Stomach smooth muscle (tissue), 2 donors: ENCODE measurements around the gene LAMA5.

ENCODE experiments used
- H3K27ac ChIP-seq: one replicate; pipeline ENCODE4 v1.7.0; 2013; ENCODE audit warnings: mild to moderate bottlenecking, low read length, inconsistent platforms
- H3K27me3 ChIP-seq, 2 donors: one replicate each; pipeline ENCODE4 v1.7.0; 2013; ENCODE audit warnings: low read length in 2 of 2; ENCODE audit not compliant: insufficient read depth in 2 of 2, control insufficient read depth in 1 of 2
- H3K36me3 ChIP-seq, 2 donors: one replicate each; pipeline ENCODE4 v1.7.0; 2013; ENCODE audit warnings: low read length in 2 of 2; ENCODE audit not compliant: control insufficient read depth in 2 of 2, insufficient read depth in 2 of 2
- H3K4me1 ChIP-seq: one replicate; pipeline ENCODE4 v1.7.0; 2013; ENCODE audit warnings: low read length; ENCODE audit not compliant: control insufficient read depth, insufficient read depth
- H3K4me3 ChIP-seq, 2 donors: one replicate each; pipeline ENCODE4 v1.7.0; 2013; ENCODE audit warnings: low read length in 2 of 2
- H3K9ac ChIP-seq, 2 donors: one replicate each; pipeline ENCODE4 v1.7.0; 2013; ENCODE audit warnings: low read length in 2 of 2, mild to moderate bottlenecking in 1 of 2
- H3K9me3 ChIP-seq, 2 donors: one replicate each; pipeline ENCODE4 v1.7.0; 2013; ENCODE audit warnings: low read length in 2 of 2; ENCODE audit not compliant: control insufficient read depth in 2 of 2
- donor health status: healthy.
- donor health status: Pancreatic carcinoma.

Gene LAMA5

DNA sequence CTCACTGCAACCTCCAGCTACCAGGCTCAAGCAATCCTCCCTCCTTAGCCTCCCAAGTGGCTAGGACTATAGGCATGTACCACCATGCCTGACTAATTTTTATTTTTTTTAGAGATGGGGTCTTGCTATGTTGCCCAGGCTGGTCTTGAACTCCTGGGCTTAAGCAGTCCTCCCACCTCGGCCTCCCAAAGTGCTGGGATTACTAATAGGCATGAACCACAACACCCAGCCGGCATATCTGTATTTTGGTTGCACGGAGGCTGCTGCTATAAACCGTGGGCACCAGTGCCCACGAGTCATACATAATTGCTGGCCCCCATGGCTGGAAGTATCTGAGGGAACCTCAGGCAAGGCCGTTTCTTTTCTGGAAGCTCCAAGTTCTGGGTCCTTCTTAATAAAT is 82.7 kb downstream of the LAMA5 start:
- no peak overlapping the region for H3K9ac ChIP-seq
- no peaks in the 10 kb centered on the region for H3K27me3 ChIP-seq
- H3K4me1 ChIP-seq = no peaks in the 10 kb centered on the region
- H3K27ac ChIP-seq = no peak overlapping the region
- no peak overlapping the region for H3K4me3 ChIP-seq
- H3K36me3 ChIP-seq = peaks cover 44 to 57% of the 10 kb centered on the region in 2 donors
- no peaks in the 10 kb centered on the region for H3K9me3 ChIP-seq

DNA sequence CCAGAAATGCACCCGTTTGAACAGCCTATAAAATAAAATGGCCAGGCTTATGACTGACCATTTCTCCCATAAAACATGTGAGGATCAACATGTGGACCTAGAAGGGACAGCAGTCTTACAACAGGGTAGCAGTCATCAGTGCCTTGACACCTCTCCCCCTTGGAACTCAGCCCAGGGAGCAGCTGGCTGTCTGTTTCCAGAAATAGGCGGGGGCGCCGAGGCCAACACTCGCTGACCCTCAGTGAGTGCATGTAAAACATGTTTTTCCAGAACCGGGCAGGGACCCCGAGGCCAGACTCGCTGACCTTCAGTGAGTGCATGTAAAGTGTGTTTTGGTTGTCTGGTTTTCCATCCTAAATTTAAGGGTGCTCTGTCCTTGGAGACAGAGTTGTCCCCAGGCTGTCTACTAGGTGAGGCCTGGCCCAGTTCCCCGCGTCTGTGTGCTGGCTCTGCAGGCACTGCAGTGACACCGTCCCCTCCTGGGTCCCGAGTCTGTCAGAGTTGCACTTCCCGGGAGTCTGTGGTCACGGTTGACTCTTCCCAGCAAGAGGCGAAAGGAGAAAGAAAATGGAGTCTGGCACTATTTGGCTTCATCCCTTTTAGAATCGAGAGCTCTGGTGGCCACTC is 84.1 kb downstream of the LAMA5 start:
- Histone ChIP-seq H3K27ac (no peak overlapping the region), H3K36me3 (peaks cover 49 to 57% of the 10 kb centered on the region in 2 donors), H3K9me3 (no peaks in the 10 kb centered on the region), H3K27me3 (no peaks in the 10 kb centered on the region), H3K9ac (no peak overlapping the region), H3K4me1 (no peaks in the 10 kb centered on the region), H3K4me3 (no peak overlapping the region)

DNA sequence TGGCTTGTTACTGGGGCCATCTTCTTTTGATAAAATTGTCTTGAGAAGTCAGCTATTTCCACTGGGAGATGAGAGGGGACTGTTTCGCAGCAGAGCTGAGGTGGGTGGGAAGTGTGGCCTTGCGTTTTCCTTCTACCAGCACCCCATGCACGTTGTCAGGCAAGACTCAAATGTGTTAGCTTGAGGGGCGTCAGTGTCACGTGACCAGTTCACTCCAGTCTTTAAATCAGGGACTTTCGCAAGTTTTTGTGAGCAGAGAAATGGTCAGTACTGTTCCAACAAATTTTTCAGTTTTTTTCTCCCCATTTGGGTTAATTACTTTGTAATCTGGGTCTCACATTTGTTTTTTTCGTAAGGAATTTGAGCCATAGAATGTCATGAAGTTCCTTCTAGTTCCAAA is 85.0 kb downstream of the LAMA5 start:
- Histone ChIP-seq H3K9me3 (no peaks in the 10 kb centered on the region), H3K4me3 (no peak overlapping the region), H3K36me3 (peaks cover 49 to 60% of the 10 kb centered on the region in 2 donors), H3K9ac (no peak overlapping the region), H3K4me1 (no peaks in the 10 kb centered on the region), H3K27me3 (no peaks in the 10 kb centered on the region), H3K27ac (no peak overlapping the region)

DNA sequence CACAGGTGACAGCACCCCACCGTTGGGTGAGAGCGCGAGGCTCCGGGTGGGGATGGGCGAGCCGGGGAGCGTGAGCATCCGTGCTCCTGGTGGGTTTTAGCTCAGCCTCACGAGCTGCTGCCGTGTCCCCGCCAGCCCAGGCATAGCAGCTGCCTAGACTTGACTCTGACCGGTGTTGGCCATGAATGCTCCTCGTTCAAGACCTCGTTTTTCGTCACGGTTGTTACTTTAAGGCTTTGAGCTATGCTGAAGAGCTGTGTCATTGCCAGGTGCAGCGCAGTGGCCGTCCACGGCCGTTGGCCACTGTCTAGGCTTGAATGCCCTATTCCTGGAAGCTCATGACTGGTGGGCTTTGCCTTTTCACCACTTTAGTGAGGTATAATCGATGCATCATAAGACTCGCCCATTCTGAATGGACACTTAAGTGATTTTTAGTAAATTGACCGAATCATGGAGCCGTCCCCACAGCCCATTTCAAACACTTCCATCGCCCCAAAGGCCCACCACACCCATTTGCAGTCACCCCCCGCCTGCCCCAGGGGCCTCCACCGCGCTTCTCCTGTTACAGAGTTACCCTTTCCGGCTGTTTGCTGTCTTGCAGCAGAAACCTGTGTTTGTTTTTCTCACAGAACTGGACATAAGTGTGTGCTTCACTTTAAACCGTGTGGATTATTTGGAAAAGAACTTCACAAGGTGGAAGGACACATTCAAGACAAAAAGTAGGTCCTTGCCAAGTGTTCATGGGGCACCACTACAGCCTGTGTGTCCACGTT is 85.8 kb downstream of the LAMA5 start:
- H3K27me3 ChIP-seq = no peaks in the 10 kb centered on the region
- no peaks in the 10 kb centered on the region for H3K4me1 ChIP-seq
- no peak overlapping the region for H3K27ac ChIP-seq
- peaks cover 49 to 54% of the 10 kb centered on the region in 2 donors for H3K36me3 ChIP-seq
- H3K9ac ChIP-seq = no peak overlapping the region
- H3K4me3 ChIP-seq = no peak overlapping the region
- no peaks in the 10 kb centered on the region for H3K9me3 ChIP-seq

DNA sequence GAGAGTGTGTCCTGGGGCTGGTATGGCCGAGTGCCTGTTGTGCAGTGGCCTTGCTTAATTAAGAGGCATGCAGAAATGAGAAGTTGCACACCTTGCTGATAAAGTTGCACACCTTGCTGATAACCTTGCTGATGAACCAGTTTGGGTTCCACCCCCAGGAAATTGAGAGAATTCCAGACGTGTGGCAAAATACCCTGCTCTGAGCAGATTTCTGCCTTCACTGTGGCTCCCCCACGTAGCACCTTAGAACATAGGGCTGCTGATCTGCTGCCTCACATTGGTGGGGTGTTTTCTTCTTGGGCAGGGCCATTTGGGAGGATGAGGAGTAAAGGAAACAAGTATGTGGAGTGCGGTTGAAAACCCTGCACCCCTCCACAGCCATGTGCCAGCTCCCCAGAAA is 86.8 kb downstream of the LAMA5 start:
- Histone ChIP-seq H3K36me3 (peaks cover 48 to 50% of the 10 kb centered on the region in 2 donors), H3K9me3 (no peaks in the 10 kb centered on the region), H3K9ac (no peak overlapping the region), H3K27me3 (no peaks in the 10 kb centered on the region), H3K4me1 (no peaks in the 10 kb centered on the region), H3K27ac (no peak overlapping the region), H3K4me3 (no peak overlapping the region)

DNA sequence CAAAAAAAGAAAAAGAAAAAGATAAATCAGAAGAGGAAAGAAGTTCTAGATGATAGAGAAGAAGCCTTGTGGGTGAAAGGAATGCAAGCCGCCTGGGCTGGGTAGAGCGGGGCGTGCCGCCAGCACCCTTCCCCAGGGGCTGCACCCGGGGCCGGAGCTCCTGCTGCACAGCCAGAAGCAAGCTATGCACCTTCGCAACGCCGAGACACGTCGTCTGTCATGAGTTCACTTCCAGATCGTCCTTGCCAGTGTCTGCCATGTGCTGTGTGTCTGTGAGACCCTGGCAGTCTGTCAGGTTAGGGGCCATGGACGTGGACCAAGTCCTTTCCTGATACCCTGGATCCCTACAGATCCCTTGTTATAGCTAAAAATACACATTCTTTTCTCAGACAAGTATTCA is 89.9 kb downstream of the LAMA5 start:
- Histone ChIP-seq H3K9me3 (no peaks in the 10 kb centered on the region), H3K4me3 (no peak overlapping the region), H3K9ac (no peak overlapping the region), H3K4me1 (no peaks in the 10 kb centered on the region), H3K27me3 (no peaks in the 10 kb centered on the region), H3K36me3 (peaks cover 51 to 55% of the 10 kb centered on the region in 2 donors), H3K27ac (no peak overlapping the region)

DNA sequence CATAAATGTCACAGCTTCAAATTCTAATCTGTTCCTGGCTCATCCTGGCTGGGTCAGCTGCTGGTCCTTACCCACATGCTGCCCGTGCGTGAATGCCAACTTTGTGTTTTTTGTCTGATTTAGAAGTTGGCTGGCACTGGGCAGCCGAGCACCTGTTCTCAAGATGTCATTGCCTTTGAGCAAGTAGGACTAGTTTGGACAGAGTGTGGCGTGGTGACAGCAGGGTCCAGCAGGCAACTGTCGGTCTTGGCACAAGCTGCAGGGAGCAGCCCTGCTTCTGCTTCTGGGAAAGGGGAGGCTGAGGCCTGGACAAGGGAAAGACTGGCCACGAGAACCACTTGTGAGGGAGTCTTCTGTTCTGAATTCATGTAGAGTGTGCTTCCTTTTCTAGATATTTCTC is 90.7 kb downstream of the LAMA5 start:
- no peak overlapping the region for H3K9ac ChIP-seq
- no peak overlapping the region for H3K4me3 ChIP-seq
- no peaks in the 10 kb centered on the region for H3K9me3 ChIP-seq
- H3K36me3 ChIP-seq = peaks cover 47 to 53% of the 10 kb centered on the region in 2 donors
- no peak overlapping the region for H3K27ac ChIP-seq
- H3K4me1 ChIP-seq = no peaks in the 10 kb centered on the region
- H3K27me3 ChIP-seq = no peaks in the 10 kb centered on the region

DNA sequence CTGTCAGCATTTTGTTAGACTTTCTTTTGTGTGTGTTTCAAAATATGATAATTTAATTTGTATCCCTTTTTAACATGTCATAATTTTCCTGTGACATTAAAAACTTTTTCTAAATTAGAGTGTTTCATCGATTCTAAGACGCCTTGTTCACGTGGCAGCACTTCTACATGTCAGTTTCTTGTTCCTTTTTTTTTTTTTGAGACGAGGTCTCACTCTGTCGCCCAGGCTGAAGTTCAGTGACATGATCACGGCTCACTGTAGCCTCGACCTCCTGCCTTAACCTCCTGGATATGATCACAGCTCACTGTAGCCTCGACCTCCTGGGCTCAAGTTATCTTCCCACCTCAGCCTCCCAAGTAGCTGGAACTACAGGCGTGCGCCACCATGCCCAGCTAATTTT is 91.9 kb downstream of the LAMA5 start:
- Histone ChIP-seq H3K4me3 (no peak overlapping the region), H3K9me3 (no peaks in the 10 kb centered on the region), H3K27ac (no peak overlapping the region), H3K9ac (no peak overlapping the region), H3K4me1 (no peaks in the 10 kb centered on the region), H3K36me3 (peaks cover 37 to 43% of the 10 kb centered on the region in 2 donors), H3K27me3 (no peaks in the 10 kb centered on the region)

DNA sequence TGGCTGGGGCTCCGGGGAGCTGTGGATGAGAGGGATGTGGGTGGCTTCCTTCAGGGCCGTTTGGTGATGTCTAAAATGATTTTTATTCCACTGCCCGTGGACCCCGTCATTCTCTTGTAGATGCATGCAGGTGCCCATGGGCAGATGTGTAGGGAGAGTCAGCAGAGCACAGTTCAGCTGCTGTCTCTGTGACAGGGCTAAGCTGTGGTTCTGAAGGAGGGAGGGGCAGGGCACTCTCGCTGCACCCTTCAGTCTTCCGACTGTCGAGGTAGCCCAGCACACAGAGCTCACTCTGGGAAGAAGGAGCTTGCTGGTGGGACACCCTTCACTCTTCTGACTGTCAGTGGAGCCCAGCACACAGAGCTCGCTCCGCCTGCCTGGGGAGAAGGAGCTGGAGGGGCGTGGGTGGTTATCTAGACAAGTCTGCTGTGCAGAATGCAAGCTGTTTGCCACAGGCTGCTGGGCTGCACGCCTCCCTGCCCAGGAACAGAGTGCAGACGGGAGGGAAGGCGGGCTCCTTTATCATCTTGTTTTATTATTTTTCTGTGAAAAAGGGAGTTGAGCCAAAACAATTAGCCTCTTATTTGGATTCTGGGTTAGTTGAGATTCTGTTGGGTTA is 92.7 kb downstream of the LAMA5 start:
- no peak overlapping the region for H3K9ac ChIP-seq
- H3K9me3 ChIP-seq = no peaks in the 10 kb centered on the region
- H3K4me1 ChIP-seq = no peaks in the 10 kb centered on the region
- H3K27ac ChIP-seq = no peak overlapping the region
- H3K27me3 ChIP-seq = no peaks in the 10 kb centered on the region
- H3K36me3 ChIP-seq = peaks cover 30 to 35% of the 10 kb centered on the region in 2 donors
- no peak overlapping the region for H3K4me3 ChIP-seq

DNA sequence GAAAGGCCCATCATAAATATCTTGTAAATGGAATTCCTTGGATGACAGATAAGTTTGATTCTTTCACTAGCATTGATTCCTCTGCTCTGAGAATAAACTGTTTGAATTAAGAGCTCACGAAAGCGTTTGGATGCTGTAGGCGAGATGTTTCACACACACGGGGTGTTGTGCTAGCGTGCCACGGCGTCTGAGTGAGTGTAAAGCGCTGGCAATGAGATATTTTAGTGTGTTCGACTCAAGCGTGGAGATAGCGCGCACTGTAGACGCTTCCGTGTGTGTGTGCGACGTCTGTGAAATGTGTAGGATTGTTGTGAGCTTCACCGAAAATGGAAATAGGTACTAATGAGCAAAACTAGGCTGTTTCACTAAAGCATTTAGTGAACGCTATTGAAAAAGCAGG is 93.7 kb downstream of the LAMA5 start:
- Histone ChIP-seq H3K27ac (no peak overlapping the region), H3K9ac (no peak overlapping the region), H3K27me3 (no peaks in the 10 kb centered on the region), H3K4me1 (no peaks in the 10 kb centered on the region), H3K4me3 (no peak overlapping the region), H3K36me3 (peaks cover 25 to 31% of the 10 kb centered on the region in 2 donors), H3K9me3 (no peaks in the 10 kb centered on the region)

DNA sequence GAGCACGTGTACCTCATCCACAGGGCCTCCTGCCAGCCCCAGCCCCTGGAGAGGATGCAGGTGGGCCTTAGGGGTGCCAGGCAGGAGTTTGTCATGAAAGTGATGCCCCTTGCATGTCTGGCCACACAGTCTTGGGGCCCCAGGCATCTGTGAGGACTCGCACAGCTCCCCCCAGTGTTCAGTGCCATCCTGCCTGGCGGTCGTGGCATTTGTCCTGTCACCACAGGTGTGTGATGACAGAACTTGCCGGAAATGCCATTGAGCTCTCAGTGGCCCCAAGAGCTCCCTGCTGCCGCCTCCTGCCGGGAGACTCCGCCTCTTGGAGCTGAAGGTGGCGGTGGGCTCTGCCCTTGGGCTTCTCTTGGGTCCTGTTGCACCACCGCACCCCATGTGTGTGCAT is 94.9 kb downstream of the LAMA5 start:
- Histone ChIP-seq H3K27ac (no peak overlapping the region), H3K36me3 (peaks cover 25 to 30% of the 10 kb centered on the region in 2 donors)

More for the DNA sequence above, 94.9 kb downstream of the LAMA5 start:
- no peaks in the 10 kb centered on the region for H3K4me1 ChIP-seq
- H3K9me3 ChIP-seq = no peaks in the 10 kb centered on the region
- H3K9ac ChIP-seq = no peak overlapping the region
- no peak overlapping the region for H3K4me3 ChIP-seq
- no peaks in the 10 kb centered on the region for H3K27me3 ChIP-seq
